Gastrocnemius medialis (tissue), 4 donors: ENCODE measurements around the gene CYB5B. TPM values are rescaled to one million over a fixed set of nuclear protein-coding genes. Genes with fewer than 3 reads are reported as not detected.

Source experiments
- ATAC-seq, 2 donors: fragments of 150-250 bp; one replicate each; pipeline ENCODE4 v1.9.1; 2016
- DNase-seq, 2 donors: peaks; one replicate each; pipeline ENCODE4 v3.0.0-alpha.2; 2019
- H3K27ac ChIP-seq, 4 donors: fragments of 200-600 bp; sonication (generic); 1 replicate in 1 of 4; 2 replicates in 3 of 4; pipeline ENCODE4 v1.5.1; 2016 to 2018; ENCODE audit warnings: mild to moderate bottlenecking in 2 of 4, moderate library complexity in 1 of 4
- H3K27me3 ChIP-seq, 3 donors: fragments of 200-600 bp; sonication (generic) in 2 of 3; 1 replicate in 1 of 3; 2 replicates in 2 of 3; pipeline versions ENCODE4 v1.5.1 to v1.6.0; 2016 to 2019; ENCODE audit warnings: mild to moderate bottlenecking in 1 of 3, moderate library complexity in 1 of 3
- H3K36me3 ChIP-seq, 2 donors: fragments of 200-600 bp; sonication (generic) in 1 of 2; one replicate each; pipeline ENCODE4 v1.5.1; 2017 to 2018
- H3K4me1 ChIP-seq, 2 donors: fragments of 200-600 bp; sonication (generic) in 1 of 2; one replicate each; pipeline ENCODE4 v1.5.1; 2016 to 2017; ENCODE audit warnings: mild to moderate bottlenecking in 2 of 2
- H3K4me3 ChIP-seq, 4 donors: fragments of 200-600 bp; sonication (generic) in 3 of 4; 1 replicate in 1 of 4; 2 replicates in 3 of 4; pipeline ENCODE4 v1.5.1; 2016 to 2019; ENCODE audit warnings: mild to moderate bottlenecking in 2 of 4
- H3K9me3 ChIP-seq, 3 donors: fragments of 200-600 bp; sonication (generic) in 2 of 3; 1 replicate in 1 of 3; 2 replicates in 2 of 3; pipeline ENCODE4 v1.5.1; 2016 to 2019
- POLR2A ChIP-seq, 2 donors: fragments of 450-650 bp; IDR thresholded peaks; one replicate each; pipeline ENCODE4 v1.6.1; 2017; ENCODE audit warnings: antibody characterized with exemption in 2 of 2, mild to moderate bottlenecking in 2 of 2, moderate library complexity in 2 of 2
- in situ Hi-C, 4 donors: fragments of 200-750 bp; cut with MboI; loops; one replicate each; pipeline versions ENCODE4 v1.15.0 to v1.8.0; 2017; ENCODE audit warnings: low sequenced_read_pairs in 4 of 4
- intact Hi-C: fragments of 100-400 bp; cut with DNase I; formaldehyde crosslinking; loops from one replicate; pipeline ENCODE4 v1.15.1; 2023; ENCODE audit warnings: low total_unique reads
- total RNA-seq, 4 donors: library from RNA; depleted of rRNA; stranded (reverse); fragments of >200 nt; gene quantifications; one replicate each; pipeline versions ENCODE4 v1.1.0 to v1.2.3, GENCODE V29; 2016
- TF ChIP-seq, protein P1 (sequence below), 5 experiments: fragments of 450-650 bp in 3 of 5; fragments of 200-600 bp in 2 of 5; sonication (generic) in 2 of 5; IDR thresholded peaks in 4 of 5; conservative IDR thresholded peaks in 1 of 5; 1 replicate in 4 of 5; 2 replicates in 1 of 5; pipeline ENCODE4 v1.5.1; 2016 to 2019; ENCODE audit warnings: antibody characterized with exemption in 5 of 5, mild to moderate bottlenecking in 3 of 5, moderate library complexity in 3 of 5

Gene CYB5B
- total RNA-seq, 4 donors from 2014 or later, result 18.5 to 50.1 (median 26.3) TPM

DNA sequence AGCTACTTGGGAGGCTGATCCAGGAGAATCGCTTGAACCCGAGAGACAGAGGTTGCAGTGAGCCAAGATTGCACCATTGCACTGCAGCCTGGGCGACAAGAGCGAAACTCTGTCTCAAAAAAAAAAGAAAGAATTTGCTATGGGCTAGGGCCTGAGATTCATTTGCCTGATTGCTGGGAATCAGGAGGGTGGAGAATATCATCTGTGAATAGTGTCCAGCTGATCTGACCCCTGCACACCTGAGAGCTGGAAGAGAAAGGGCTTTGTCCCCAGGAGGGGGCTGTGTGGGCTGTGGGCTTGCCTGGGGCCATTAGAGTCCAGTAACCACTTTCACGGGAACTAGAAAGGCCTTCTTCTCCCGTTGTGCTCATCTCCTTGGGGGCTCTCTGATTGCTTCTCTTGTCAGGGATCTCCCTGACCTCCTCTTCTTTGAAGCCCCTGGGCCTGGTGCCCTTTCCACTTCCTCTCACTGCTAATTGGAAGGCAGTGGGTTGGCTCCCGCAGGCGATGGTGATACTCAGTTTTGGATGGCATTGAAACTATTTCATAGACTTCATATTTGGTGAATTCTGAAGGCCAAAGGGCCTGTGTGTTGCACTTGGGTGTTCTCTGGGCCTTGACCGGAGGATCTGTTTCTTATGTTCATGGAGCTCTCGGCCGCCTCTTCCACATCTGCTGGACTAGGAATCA is 75.3 kb downstream of the CYB5B start:
- intact Hi-C loops, result no loop called here
- Histone ChIP-seq H3K27me3 (no peaks in the 10 kb centered on the region), H3K4me3 (no peak overlapping the region), H3K27ac (no peak overlapping the region), H3K36me3 (no peaks in the 10 kb centered on the region), H3K4me1 (peaks cover 0 to 4% of the 10 kb centered on the region in 2 donors), H3K9me3 (no peaks in the 10 kb centered on the region)
- in situ Hi-C loops, result no loop called here
- TF ChIP-seq POLR2A (IDR thresholded peaks at IDR 0.05), result no peak
- TF ChIP-seq, protein P1, sequence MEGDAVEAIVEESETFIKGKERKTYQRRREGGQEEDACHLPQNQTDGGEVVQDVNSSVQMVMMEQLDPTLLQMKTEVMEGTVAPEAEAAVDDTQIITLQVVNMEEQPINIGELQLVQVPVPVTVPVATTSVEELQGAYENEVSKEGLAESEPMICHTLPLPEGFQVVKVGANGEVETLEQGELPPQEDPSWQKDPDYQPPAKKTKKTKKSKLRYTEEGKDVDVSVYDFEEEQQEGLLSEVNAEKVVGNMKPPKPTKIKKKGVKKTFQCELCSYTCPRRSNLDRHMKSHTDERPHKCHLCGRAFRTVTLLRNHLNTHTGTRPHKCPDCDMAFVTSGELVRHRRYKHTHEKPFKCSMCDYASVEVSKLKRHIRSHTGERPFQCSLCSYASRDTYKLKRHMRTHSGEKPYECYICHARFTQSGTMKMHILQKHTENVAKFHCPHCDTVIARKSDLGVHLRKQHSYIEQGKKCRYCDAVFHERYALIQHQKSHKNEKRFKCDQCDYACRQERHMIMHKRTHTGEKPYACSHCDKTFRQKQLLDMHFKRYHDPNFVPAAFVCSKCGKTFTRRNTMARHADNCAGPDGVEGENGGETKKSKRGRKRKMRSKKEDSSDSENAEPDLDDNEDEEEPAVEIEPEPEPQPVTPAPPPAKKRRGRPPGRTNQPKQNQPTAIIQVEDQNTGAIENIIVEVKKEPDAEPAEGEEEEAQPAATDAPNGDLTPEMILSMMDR (IDR thresholded peaks at IDR 0.05 in 4 of 5, conservative IDR thresholded peaks at IDR 0.05 in 1 of 5), result no peak
- no peak for DNase-seq
- no peak for ATAC-seq

DNA sequence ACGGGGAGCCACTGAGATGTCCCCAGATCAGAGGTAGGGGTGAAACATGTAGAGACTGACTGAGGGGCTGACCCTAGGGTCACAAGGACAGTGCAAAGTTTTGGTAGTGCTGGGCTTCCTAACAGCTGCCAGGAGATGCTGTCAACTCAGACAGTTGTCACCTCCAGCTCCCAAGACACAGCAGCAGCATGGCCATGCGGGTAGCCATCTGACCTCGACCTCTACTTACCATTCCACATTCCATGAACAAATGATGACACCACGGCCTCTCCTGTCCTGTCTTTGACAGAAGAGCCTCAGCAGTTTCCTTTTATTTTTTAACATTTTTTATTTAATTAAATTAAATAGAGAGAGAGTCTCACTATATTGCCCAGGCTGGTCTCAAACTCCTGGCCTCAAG is 76.1 kb downstream of the CYB5B start:
- intact Hi-C loops (no loop called here), in situ Hi-C loops (no loop called here)
- Histone ChIP-seq H3K27me3 (no peaks in the 10 kb centered on the region), H3K9me3 (no peaks in the 10 kb centered on the region), H3K27ac (no peak overlapping the region), H3K36me3 (no peaks in the 10 kb centered on the region), H3K4me1 (peaks cover 0 to 4% of the 10 kb centered on the region in 2 donors), H3K4me3 (no peak overlapping the region)
- ATAC-seq (no peak), DNase-seq (no peak)
- TF ChIP-seq POLR2A (IDR thresholded peaks at IDR 0.05), result no peak
- TF ChIP-seq, protein P1 (IDR thresholded peaks at IDR 0.05 in 4 of 5, conservative IDR thresholded peaks at IDR 0.05 in 1 of 5), result no peak

DNA sequence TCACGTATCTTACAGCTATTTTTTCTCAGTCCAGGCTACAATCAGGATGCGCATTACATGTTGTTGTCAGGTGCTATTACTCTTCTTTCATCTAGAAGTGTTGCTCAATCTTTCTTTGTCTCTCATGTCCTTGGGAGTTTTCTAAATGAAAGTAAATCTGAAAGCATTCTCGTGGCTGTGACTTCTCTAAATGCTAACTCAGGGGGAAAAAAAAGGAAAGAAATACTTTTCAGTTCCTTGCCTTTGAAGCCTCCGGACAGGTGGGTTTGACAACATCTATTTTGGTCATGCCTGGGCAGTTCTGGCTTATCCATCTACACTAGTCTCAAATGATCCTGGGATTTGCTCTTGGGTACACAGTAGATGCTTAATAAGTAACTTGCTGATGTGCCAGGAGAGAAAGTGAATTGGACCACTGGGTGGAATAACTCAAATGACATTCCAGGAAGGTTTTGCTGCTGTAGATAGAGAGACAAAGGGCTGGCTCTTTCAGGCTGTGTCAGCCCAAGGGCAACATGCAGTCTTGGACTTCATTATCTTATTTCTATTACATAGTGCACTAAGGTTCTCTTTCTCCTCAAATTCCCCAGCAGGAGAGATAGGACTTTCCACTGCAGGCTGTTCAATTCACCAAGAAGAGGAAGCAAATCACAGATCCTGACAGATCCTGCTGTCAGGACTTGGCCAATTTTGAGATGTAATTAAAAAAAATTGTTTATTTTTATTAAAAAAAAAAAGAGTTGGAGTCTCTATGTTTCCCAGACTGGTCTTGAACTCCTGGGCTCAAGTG is 77.7 kb downstream of the CYB5B start:
- intact Hi-C loops (no loop called here), in situ Hi-C loops (no loop called here)
- no peak overlapping the region for H3K4me3 ChIP-seq
- peaks cover 0 to 4% of the 10 kb centered on the region in 2 donors for H3K4me1 ChIP-seq
- no peaks in the 10 kb centered on the region for H3K36me3 ChIP-seq
- H3K9me3 ChIP-seq, result no peaks in the 10 kb centered on the region
- ATAC-seq (peak; percentile 52 to 64), DNase-seq (no peak)
- H3K27ac ChIP-seq, result peak overlapping the region in 3 of 4 donors; percentile 54 to 69 (median 64)
- H3K27me3 ChIP-seq, result no peaks in the 10 kb centered on the region
- TF ChIP-seq, protein P1 (IDR thresholded peaks at IDR 0.05 in 4 of 5, conservative IDR thresholded peaks at IDR 0.05 in 1 of 5), result no peak
- no peak for TF ChIP-seq POLR2A (IDR thresholded peaks at IDR 0.05)

DNA sequence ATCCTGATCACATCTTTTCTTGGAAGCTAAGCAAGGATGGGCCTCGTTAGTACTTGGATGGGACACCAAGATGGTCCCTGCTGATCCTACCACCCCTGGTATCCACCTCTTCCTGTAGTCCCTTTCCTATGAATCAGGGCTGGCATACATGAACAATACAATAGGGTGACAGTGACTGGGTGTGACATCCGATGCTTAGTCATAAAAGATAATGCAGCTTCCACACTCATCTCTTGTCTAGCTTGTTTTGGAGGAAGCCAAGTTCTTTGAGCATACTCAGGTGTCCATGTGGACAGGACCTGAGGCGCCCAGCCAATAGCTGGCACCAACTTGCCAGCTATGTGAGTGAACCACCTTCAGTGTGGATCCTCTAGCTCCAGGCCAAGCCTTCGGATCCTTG is 78.8 kb downstream of the CYB5B start:
- Histone ChIP-seq H3K36me3 (no peaks in the 10 kb centered on the region), H3K27me3 (no peaks in the 10 kb centered on the region), H3K4me1 (peaks cover 0 to 4% of the 10 kb centered on the region in 2 donors), H3K9me3 (no peaks in the 10 kb centered on the region), H3K27ac (no peak overlapping the region), H3K4me3 (no peak overlapping the region)
- intact Hi-C loops, result no loop called here
- TF ChIP-seq POLR2A (IDR thresholded peaks at IDR 0.05), result no peak
- TF ChIP-seq, protein P1 (IDR thresholded peaks at IDR 0.05 in 4 of 5, conservative IDR thresholded peaks at IDR 0.05 in 1 of 5), result no peak
- in situ Hi-C loops, result no loop called here
- ATAC-seq (no peak), DNase-seq (no peak)
